Measurements from ENCODE around the gene CCDC15. TPM values are rescaled to one million over a fixed set of nuclear protein-coding genes. Genes with fewer than 3 reads are reported as not detected.

Gene CCDC15
- total RNA-seq, 1 donor from 2014 or later = 0.25 TPM

GRCh38 chr11:124983674-124984511 is 29.9 kb downstream of the CCDC15 start:
- Histone ChIP-seq H3K4me3 (no peak overlapping the region), H3K36me3 (no peaks in the 10 kb centered on the region), H3K9me3 (replicated peaks) (peaks cover 32% of the 10 kb centered on the region), H3K27me3 (ENCODE audit: low read depth) (no peaks in the 10 kb centered on the region), H3K4me1 (no peaks in the 10 kb centered on the region), H3K27ac (replicated peaks) (no peak overlapping the region)
- DNase-seq = no peak
- no peak for TF ChIP-seq CTCF (IDR thresholded peaks at IDR 0.05; ENCODE audit: borderline replicate concordance)
- intact Hi-C loops (cut with micrococcal nuclease) = no loop called here

GRCh38 chr11:124984512-124984854 is 30.5 kb downstream of the CCDC15 start:
- intact Hi-C loops (cut with micrococcal nuclease) = no loop called here
- no peak overlapping the region for H3K4me3 ChIP-seq
- no peak for DNase-seq

GRCh38 chr11:124987096-124987495 is 33.1 kb downstream of the CCDC15 start:
- H3K27ac ChIP-seq (replicated peaks) = no peak overlapping the region

More at GRCh38 chr11:124984512-124984854, 30.5 kb downstream of the CCDC15 start:
- H3K27me3 ChIP-seq (ENCODE audit: low read depth) = no peaks in the 10 kb centered on the region
- peaks cover 26% of the 10 kb centered on the region for H3K9me3 ChIP-seq (replicated peaks)
- no peaks in the 10 kb centered on the region for H3K36me3 ChIP-seq
- TF ChIP-seq CTCF (IDR thresholded peaks at IDR 0.05; ENCODE audit: borderline replicate concordance) = no peak
- no peaks in the 10 kb centered on the region for H3K4me1 ChIP-seq
- no peak overlapping the region for H3K27ac ChIP-seq (replicated peaks)

GRCh38 chr11:124988063-124988462 is 34.1 kb downstream of the CCDC15 start:
- Histone ChIP-seq H3K4me1 (no peaks in the 10 kb centered on the region), H3K27ac (replicated peaks) (no peak overlapping the region), H3K4me3 (no peak overlapping the region), H3K36me3 (no peaks in the 10 kb centered on the region), H3K27me3 (ENCODE audit: low read depth) (no peaks in the 10 kb centered on the region), H3K9me3 (replicated peaks) (no peaks in the 10 kb centered on the region)
- no peak for DNase-seq
- TF ChIP-seq CTCF (IDR thresholded peaks at IDR 0.05; ENCODE audit: borderline replicate concordance) = no peak
- intact Hi-C loops (cut with micrococcal nuclease) = no loop called here

More at GRCh38 chr11:124987096-124987495, 33.1 kb downstream of the CCDC15 start:
- Histone ChIP-seq H3K4me1 (no peaks in the 10 kb centered on the region), H3K4me3 (no peak overlapping the region), H3K36me3 (no peaks in the 10 kb centered on the region), H3K9me3 (replicated peaks) (peaks cover 7% of the 10 kb centered on the region), H3K27me3 (ENCODE audit: low read depth) (no peaks in the 10 kb centered on the region)
- no peak for TF ChIP-seq CTCF (IDR thresholded peaks at IDR 0.05; ENCODE audit: borderline replicate concordance)
- no peak for DNase-seq
- intact Hi-C loops (cut with micrococcal nuclease) = no loop called here

- Histone ChIP-seq H3K9me3 (replicated peaks) (peaks cover 26% of the 10 kb centered on the region), H3K27me3 (ENCODE audit: low read depth) (no peaks in the 10 kb centered on the region), H3K36me3 (peaks cover 20% of the 10 kb centered on the region), H3K27ac (replicated peaks) (no peak overlapping the region), H3K4me1 (no peaks in the 10 kb centered on the region), H3K4me3 (no peak overlapping the region)
- TF ChIP-seq CTCF (IDR thresholded peaks at IDR 0.05; ENCODE audit: borderline replicate concordance) = no peak
- intact Hi-C loops (cut with micrococcal nuclease) = no loop called here
- no peak for DNase-seq
These were observed 47.2 kb downstream of the CCDC15 start for GRCh38 chr11:125001079-125001778.
